IMR-90 (cell line): ENCODE data around the gene CCDC51. TPM values are rescaled to one million over a fixed set of nuclear protein-coding genes. Genes with fewer than 3 reads are reported as not detected.

Experiments used
- ATAC-seq: fragments of 200-7000 bp; cut with Tn5 transposase; 2 replicates; pipeline ENCODE4 v1.9.1; 2020; ENCODE audit warnings: low read depth, mild to moderate bottlenecking, moderate library complexity
- BruUV-seq: library from RNA; stranded (reverse); fragments of 400-500 nt; replicated peaks from 2 replicates; lab custom pipeline; 2021; lab: Mats Ljungman, UMichigan
- CTCF ChIA-PET: fragments of 300-600 bp; formaldehyde crosslinking; extraction: SDS; loops from one replicate; lab custom pipeline; 2021; ENCODE audit warnings: antibody characterized with exemption; lab: Yijun Ruan, JAX
- POLR2A ChIA-PET: fragments of 300-600 bp; sonication (Branson Sonifier 250); formaldehyde crosslinking; loops from one replicate; lab custom pipeline; 2022; ENCODE audit warnings: antibody characterized with exemption; ENCODE audit not compliant: unreplicated experiment; lab: Charles Lee
- DNase-seq: peaks from one replicate; pipeline ENCODE4 v3.0.0; 2013
- H2AFZ ChIP-seq: replicated peaks from 2 replicates; pipeline ENCODE3; 2013; ENCODE audit warnings: low read length, mild to moderate bottlenecking; ENCODE audit not compliant: poor library complexity
- H2AK5ac ChIP-seq: 2 replicates; pipeline ENCODE4 v1.6.1; 2013; ENCODE audit warnings: low read depth, low read length, inconsistent platforms
- H2AK9ac ChIP-seq: replicated peaks from 2 replicates; pipeline ENCODE3; 2013; ENCODE audit warnings: mild to moderate bottlenecking, low read depth, low read length, moderate library complexity; ENCODE audit not compliant: poor library complexity
- H2BK120ac ChIP-seq: 2 replicates; pipeline ENCODE4 v1.6.1; 2013; ENCODE audit warnings: low read depth, low read length, inconsistent platforms
- H2BK15ac ChIP-seq: 3 replicates; pipeline ENCODE4 v1.6.1; 2013; ENCODE audit warnings: low read depth, low read length, inconsistent platforms
- H2BK20ac ChIP-seq: 2 replicates; pipeline ENCODE4 v1.6.1; 2013; ENCODE audit warnings: low read depth, mild to moderate bottlenecking, inconsistent platforms, low read length, moderate library complexity
- H2BK5ac ChIP-seq: 2 replicates; pipeline ENCODE4 v1.6.1; 2013; ENCODE audit warnings: mild to moderate bottlenecking, low read depth, low read length, inconsistent platforms; ENCODE audit not compliant: poor library complexity, severe bottlenecking
- H3K14ac ChIP-seq: replicated peaks from 2 replicates; pipeline ENCODE4 v1.6.1; 2013; ENCODE audit warnings: low read depth, low read length, inconsistent platforms
- H3K18ac ChIP-seq: 2 replicates; pipeline ENCODE4 v1.6.1; 2013; ENCODE audit warnings: low read depth, low read length, control low read depth
- H3K23ac ChIP-seq: 2 replicates; pipeline ENCODE4 v1.6.1; 2013; ENCODE audit warnings: low read depth, low read length, inconsistent platforms
- H3K27ac ChIP-seq: 2 replicates; pipeline ENCODE4 v1.5.1; 2013; ENCODE audit warnings: mild to moderate bottlenecking, control low read depth, low read length; ENCODE audit not compliant: insufficient read depth
- H3K27me3 ChIP-seq: 2 replicates; pipeline ENCODE4 v1.6.1; 2013; ENCODE audit warnings: low read length; ENCODE audit not compliant: control insufficient read depth, insufficient read depth
- H3K36me3 ChIP-seq: 2 replicates; pipeline ENCODE4 v1.6.1; 2013; ENCODE audit warnings: low read length, mixed read lengths; ENCODE audit not compliant: control insufficient read depth, insufficient read depth
- H3K4ac ChIP-seq: 2 replicates; pipeline ENCODE4 v1.6.1; 2013; ENCODE audit warnings: low read depth, low read length, inconsistent platforms
- H3K4me1 ChIP-seq: 2 replicates; pipeline ENCODE4 v1.6.1; 2013; ENCODE audit warnings: low read length, mixed read lengths; ENCODE audit not compliant: control insufficient read depth, insufficient read depth
- H3K4me2 ChIP-seq: 2 replicates; pipeline ENCODE4 v1.6.1; 2013; ENCODE audit warnings: low read depth, mild to moderate bottlenecking, control low read depth, low read length, moderate library complexity
- H3K4me3 ChIP-seq: 2 replicates; pipeline ENCODE4 v1.5.1; 2013; ENCODE audit warnings: low read depth, mild to moderate bottlenecking, control low read depth, low read length, moderate library complexity; ENCODE audit not compliant: insufficient read depth
- H3K56ac ChIP-seq: 2 replicates; pipeline ENCODE4 v1.6.1; 2013; ENCODE audit warnings: low read length, inconsistent platforms; ENCODE audit not compliant: insufficient read depth; ENCODE audit errors: extremely low read depth
- H3K79me1 ChIP-seq, 2 experiments: 2 replicates each; pipeline ENCODE4 v1.6.1; 2013; ENCODE audit warnings: low read length in 2 of 2, inconsistent platforms in 1 of 2, low read depth in 1 of 2
- H3K9ac ChIP-seq: 2 replicates; pipeline ENCODE4 v1.6.1; 2013; ENCODE audit warnings: low read depth, low read length, control low read depth
- H3K9me1 ChIP-seq: 2 replicates; pipeline ENCODE4 v1.6.1; 2013; ENCODE audit warnings: low read length, inconsistent platforms; ENCODE audit not compliant: insufficient read depth
- H3K9me3 ChIP-seq: 2 replicates; pipeline ENCODE4 v1.6.1; 2013; ENCODE audit warnings: low read length; ENCODE audit not compliant: control insufficient read depth, insufficient read depth
- H4K20me1 ChIP-seq: 2 replicates; pipeline ENCODE4 v1.6.1; 2013; ENCODE audit warnings: low read length, inconsistent platforms; ENCODE audit not compliant: insufficient read depth
- H4K5ac ChIP-seq: 2 replicates; pipeline ENCODE4 v1.6.1; 2013; ENCODE audit warnings: mild to moderate bottlenecking, low read depth, low read length, control low read depth
- H4K8ac ChIP-seq, 2 experiments: 2 replicates each; pipeline ENCODE4 v1.6.1; 2013; ENCODE audit warnings: low read depth in 2 of 2, low read length in 2 of 2, control low read depth in 1 of 2, inconsistent platforms in 1 of 2
- H4K91ac ChIP-seq: 2 replicates; pipeline ENCODE4 v1.6.1; 2013; ENCODE audit warnings: low read depth, low read length, inconsistent platforms; ENCODE audit not compliant: insufficient read depth
- BHLHE40 ChIP-seq: fragments of 150-350 bp; IDR thresholded peaks from 2 replicates; pipeline ENCODE4 v1.6.1; 2016; ENCODE audit warnings: mild to moderate bottlenecking, low read depth, low read length
- CEBPB ChIP-seq: IDR thresholded peaks from 2 replicates; pipeline ENCODE4 v1.6.1; 2012; ENCODE audit warnings: low read depth, low read length, improper control_type of control experiment
- CHD1 ChIP-seq: IDR thresholded peaks from 2 replicates; pipeline ENCODE4 v1.6.1; 2012; ENCODE audit warnings: low read depth, low read length, improper control_type of control experiment
- FOS ChIP-seq: fragments of 150-350 bp; IDR thresholded peaks from 2 replicates; pipeline ENCODE4 v1.6.1; 2016; ENCODE audit warnings: low read depth, low read length
- MAFK ChIP-seq: IDR thresholded peaks from 2 replicates; pipeline ENCODE4 v1.6.1; 2012; ENCODE audit warnings: low read depth, low read length, improper control_type of control experiment
- MAZ ChIP-seq: IDR thresholded peaks from 2 replicates; pipeline ENCODE4 v1.6.1; 2012; ENCODE audit warnings: low read depth, mild to moderate bottlenecking, low read length, improper control_type of control experiment, moderate library complexity, borderline replicate concordance
- MXI1 ChIP-seq: IDR thresholded peaks from 2 replicates; pipeline ENCODE4 v1.6.1; 2012; ENCODE audit warnings: low read depth, mild to moderate bottlenecking, low read length, moderate library complexity, borderline replicate concordance
- NFE2L2 ChIP-seq: fragments of 150-350 bp; IDR thresholded peaks from 2 replicates; pipeline ENCODE4 v1.6.1; 2016; ENCODE audit warnings: low read depth, mild to moderate bottlenecking, low read length
- POLR2A ChIP-seq: IDR thresholded peaks from 2 replicates; pipeline ENCODE4 v1.6.1; 2012; ENCODE audit warnings: mild to moderate bottlenecking, low read depth, low read length
- RAD21 ChIP-seq: IDR thresholded peaks from 2 replicates; pipeline ENCODE4 v1.6.1; 2012; ENCODE audit warnings: low read length, improper control_type of control experiment
- RCOR1 ChIP-seq: IDR thresholded peaks from 2 replicates; pipeline ENCODE4 v1.6.1; 2012; ENCODE audit warnings: mild to moderate bottlenecking, low read length, improper control_type of control experiment; ENCODE audit not compliant: insufficient replicate concordance
- RFX5 ChIP-seq: IDR thresholded peaks from 2 replicates; pipeline ENCODE4 v1.8.0; 2012; ENCODE audit warnings: low read depth, mild to moderate bottlenecking, low read length, moderate library complexity
- SMC3 ChIP-seq: fragments of 150-350 bp; IDR thresholded peaks from 2 replicates; pipeline ENCODE4 v1.6.1; 2016; ENCODE audit warnings: low read depth, mild to moderate bottlenecking, antibody characterized with exemption, low read length, moderate library complexity
- WGBS, 2 experiments: methylation state at CpG; one replicate each; pipeline versions ENCODE4 v1.1.5 to v1.1.7; 2013; ENCODE audit warnings: missing lambda C conversion rate in 2 of 2; ENCODE audit not compliant: insufficient read length in 1 of 2; ENCODE audit errors: extremely low coverage in 2 of 2; 5-methylcytosine and 5-hydroxymethylcytosine counted together
- dilution Hi-C: fragments of 300-500 bp; cut with HindIII; formaldehyde crosslinking; loops from one replicate; pipeline ENCODE4 v1.14.3; 2018; ENCODE audit warnings: low sequenced_read_pairs; ENCODE audit not compliant: unreplicated experiment
- in situ Hi-C: fragments of 300-500 bp; cut with MboI; formaldehyde crosslinking; loops from 3 replicates; pipeline ENCODE4 v1.14.3; 2019; ENCODE audit warnings: low sequenced_read_pairs, inconsistent platforms, mixed read lengths
- intact Hi-C: fragments of 100-400 bp; cut with micrococcal nuclease; formaldehyde crosslinking; loops from 2 replicates; pipeline ENCODE4 v1.10.0; 2022
- polyA plus RNA-seq, 3 experiments: library from polyadenylated mRNA; depleted of rRNA; stranded (reverse); fragments of >200 nt; gene quantifications; 2 replicates each; pipeline ENCODE4 v1.2.3, GENCODE V29; 2012; ENCODE audit warnings: low replicate concordance in 1 of 3
- total RNA-seq: library from RNA; depleted of rRNA; stranded (reverse); fragments of >200 nt; gene quantifications from 2 replicates; pipeline ENCODE4 v1.2.3, GENCODE V29; 2012
- TF ChIP-seq, protein P1 (sequence below): fragments of 150-350 bp; IDR thresholded peaks from 2 replicates; pipeline ENCODE4 v1.6.1; 2016; ENCODE audit warnings: low read depth, mild to moderate bottlenecking, low read length, moderate library complexity, borderline replicate concordance
- TF ChIP-seq, protein P2 (sequence below): fragments of 150-350 bp; IDR thresholded peaks from 2 replicates; pipeline ENCODE4 v1.6.1; 2017; ENCODE audit warnings: mild to moderate bottlenecking, antibody characterized with exemption, low read length, low read depth
- TF ChIP-seq, protein P3 (sequence below): conservative IDR thresholded peaks from 2 replicates; pipeline ENCODE4 v1.5.1; 2012; ENCODE audit warnings: mild to moderate bottlenecking, low read depth, low read length, improper control_type of control experiment

CCDC51 gene
- total and polyA plus RNA-seq, 2 of the 4 experiments (the other 2 are of a cell fraction), result 11.0 to 16.1 TPM

DNA sequence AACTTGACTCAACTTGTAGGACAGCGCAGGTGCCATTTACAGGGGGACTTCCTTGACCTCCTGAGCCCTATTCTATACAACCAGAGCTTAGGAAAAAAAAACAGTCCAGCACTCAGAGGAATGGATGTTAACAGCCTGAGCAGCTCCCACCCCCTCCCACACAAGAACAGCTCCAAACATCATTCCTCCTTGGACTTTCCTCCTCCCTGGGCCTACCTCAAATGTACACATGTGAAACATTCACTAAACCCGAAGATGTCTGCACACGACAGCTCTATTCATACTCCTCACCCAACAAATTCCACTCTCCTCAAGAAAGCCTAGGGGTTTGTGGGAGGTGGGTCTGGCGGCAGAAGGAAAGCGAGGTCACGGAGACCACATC, 6.1 kb upstream of the CCDC51 start:
- CTCF ChIA-PET, result interaction anchor here (2.9 kb wide), 1 partner anchor 10 kb away, joined by 19 read pairs; no protein-coding TSS in a partner anchor
- peaks cover 8% of the 10 kb centered on the region for H3K9me1 ChIP-seq
- in situ Hi-C loops, result no loop called here
- H2AK5ac ChIP-seq, result peak overlapping the region; percentile 77
- peak overlapping the region; percentile 85 for H3K56ac ChIP-seq
- POLR2A ChIA-PET, result no interaction called here
- H4K20me1 ChIP-seq, result peaks cover 6% of the 10 kb centered on the region; the same call in 1 of the 2 replicates
- H2BK5ac ChIP-seq, result peak overlapping the region; percentile 61
- H3K4me2 ChIP-seq, result peak overlapping the region; percentile 97
- H3K23ac ChIP-seq, result peak overlapping the region; percentile 77; the same call in 1 of the 2 replicates
- peak overlapping the region; percentile 86 for H4K5ac ChIP-seq
- peaks cover 15% of the 10 kb centered on the region for H3K36me3 ChIP-seq
- no TSS peak for BruUV-seq
- H3K4ac ChIP-seq, result peak overlapping the region; percentile 92
- peak overlapping the region; percentile 95 for H2AK9ac ChIP-seq
- no peaks in the 10 kb centered on the region for H3K27me3 ChIP-seq
- dilution Hi-C loops, result no loop called here
- no peak overlapping the region for H2BK120ac ChIP-seq
- DNase-seq (no peak), ATAC-seq (no peak)
- H3K14ac ChIP-seq, result peak overlapping the region; percentile 39
- H3K4me1 ChIP-seq, result peaks cover 7% of the 10 kb centered on the region
- peak overlapping the region; percentile 63 to 87 for H4K8ac ChIP-seq
- H3K18ac ChIP-seq, result no peak overlapping the region
- H3K79me1 ChIP-seq, result peaks cover 39 to 49% of the 10 kb centered on the region in 2 experiments
- TF ChIP-seq, protein P1, sequence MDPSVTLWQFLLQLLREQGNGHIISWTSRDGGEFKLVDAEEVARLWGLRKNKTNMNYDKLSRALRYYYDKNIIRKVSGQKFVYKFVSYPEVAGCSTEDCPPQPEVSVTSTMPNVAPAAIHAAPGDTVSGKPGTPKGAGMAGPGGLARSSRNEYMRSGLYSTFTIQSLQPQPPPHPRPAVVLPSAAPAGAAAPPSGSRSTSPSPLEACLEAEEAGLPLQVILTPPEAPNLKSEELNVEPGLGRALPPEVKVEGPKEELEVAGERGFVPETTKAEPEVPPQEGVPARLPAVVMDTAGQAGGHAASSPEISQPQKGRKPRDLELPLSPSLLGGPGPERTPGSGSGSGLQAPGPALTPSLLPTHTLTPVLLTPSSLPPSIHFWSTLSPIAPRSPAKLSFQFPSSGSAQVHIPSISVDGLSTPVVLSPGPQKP, result no peak
- TF ChIP-seq MXI1 (no peak), RFX5 (no peak), NFE2L2 (no peak), MAFK (no peak), CEBPB (no peak), RCOR1 (no peak), CHD1 (no peak), SMC3 (no peak), MAZ (no peak), RAD21 (no peak), BHLHE40 (no peak), POLR2A (no peak), FOS (no peak)
- TF ChIP-seq, protein P2, sequence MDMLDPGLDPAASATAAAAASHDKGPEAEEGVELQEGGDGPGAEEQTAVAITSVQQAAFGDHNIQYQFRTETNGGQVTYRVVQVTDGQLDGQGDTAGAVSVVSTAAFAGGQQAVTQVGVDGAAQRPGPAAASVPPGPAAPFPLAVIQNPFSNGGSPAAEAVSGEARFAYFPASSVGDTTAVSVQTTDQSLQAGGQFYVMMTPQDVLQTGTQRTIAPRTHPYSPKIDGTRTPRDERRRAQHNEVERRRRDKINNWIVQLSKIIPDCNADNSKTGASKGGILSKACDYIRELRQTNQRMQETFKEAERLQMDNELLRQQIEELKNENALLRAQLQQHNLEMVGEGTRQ, result no peak
- TF ChIP-seq, protein P3, sequence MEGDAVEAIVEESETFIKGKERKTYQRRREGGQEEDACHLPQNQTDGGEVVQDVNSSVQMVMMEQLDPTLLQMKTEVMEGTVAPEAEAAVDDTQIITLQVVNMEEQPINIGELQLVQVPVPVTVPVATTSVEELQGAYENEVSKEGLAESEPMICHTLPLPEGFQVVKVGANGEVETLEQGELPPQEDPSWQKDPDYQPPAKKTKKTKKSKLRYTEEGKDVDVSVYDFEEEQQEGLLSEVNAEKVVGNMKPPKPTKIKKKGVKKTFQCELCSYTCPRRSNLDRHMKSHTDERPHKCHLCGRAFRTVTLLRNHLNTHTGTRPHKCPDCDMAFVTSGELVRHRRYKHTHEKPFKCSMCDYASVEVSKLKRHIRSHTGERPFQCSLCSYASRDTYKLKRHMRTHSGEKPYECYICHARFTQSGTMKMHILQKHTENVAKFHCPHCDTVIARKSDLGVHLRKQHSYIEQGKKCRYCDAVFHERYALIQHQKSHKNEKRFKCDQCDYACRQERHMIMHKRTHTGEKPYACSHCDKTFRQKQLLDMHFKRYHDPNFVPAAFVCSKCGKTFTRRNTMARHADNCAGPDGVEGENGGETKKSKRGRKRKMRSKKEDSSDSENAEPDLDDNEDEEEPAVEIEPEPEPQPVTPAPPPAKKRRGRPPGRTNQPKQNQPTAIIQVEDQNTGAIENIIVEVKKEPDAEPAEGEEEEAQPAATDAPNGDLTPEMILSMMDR, result no peak
- peak overlapping the region; percentile 71; the same call in 1 of the 2 replicates for H4K91ac ChIP-seq
- intact Hi-C loops, result loop anchor here (10.0 kb wide), 1 partner anchor 189 kb away; the partner anchor contains the start of gene SLC26A6
- H3K27ac ChIP-seq, result peak overlapping the region; percentile 57
- H2BK15ac ChIP-seq, result no peak overlapping the region
- peak overlapping the region; percentile 99 for H2AFZ ChIP-seq
- no peaks in the 10 kb centered on the region for H3K9me3 ChIP-seq
- 71% methylated on average over 1 of the region's 6 CpGs; no CpG with 5 or more reads in 1 of the 2 experiments for WGBS, 2 experiments
- H3K9ac ChIP-seq, result peak overlapping the region; percentile 82
- peak overlapping the region; percentile 93 for H3K4me3 ChIP-seq
- H2BK20ac ChIP-seq, result no peak overlapping the region
